ENCODE measurements around the gene SOX13. TPM values are rescaled to one million over a fixed set of nuclear protein-coding genes. Genes with fewer than 3 reads are reported as not detected.

Gene SOX13
- total and polyA plus RNA-seq, 9 of the 15 experiments (the other 6 are each of a cell fraction or from before 2014, with no cell fraction given): 0.03 to 0.35 (median 0.06) TPM; not detected in 5

GRCh38 chr1:204139088-204139487, 66.2 kb downstream of the SOX13 start:
- POLR2A ChIA-PET: interaction anchor here (0.5 to 2.7 kb wide), 2 partner anchors 10 to 231 kb away, joined by 3 to 9 read pairs; no protein-coding TSS in a partner anchor
- no peaks in the 10 kb centered on the region for H3K9me3 ChIP-seq (replicated peaks; ENCODE audit: control insufficient read depth, insufficient read depth, low read depth, low read length)
- no peaks in the 10 kb centered on the region for H3K9me1 ChIP-seq (ENCODE audit: control insufficient read depth, insufficient read depth, low read length)
- H3K27me3 ChIP-seq (ENCODE audit: control insufficient read depth in 2 of 2, insufficient read depth in 2 of 2, low read length in 2 of 2): peaks cover 31 to 57% of the 10 kb centered on the region in 2 experiments; a peak in 4 of 5 replicates
- H3K9ac ChIP-seq (ENCODE audit: insufficient read depth in 1 of 2, low read depth in 2 of 2, low read length in 2 of 2): no peak overlapping the region
- no peaks in the 10 kb centered on the region for H3K4me1 ChIP-seq (replicated peaks in 1 of 2; ENCODE audit: control insufficient read depth in 2 of 2, insufficient read depth in 2 of 2, low read length in 2 of 2)
- no peaks in the 10 kb centered on the region for H3K36me3 ChIP-seq (ENCODE audit: control insufficient read depth, insufficient read depth, low read length)
- no peaks in the 10 kb centered on the region for H3K79me2 ChIP-seq (ENCODE audit: control insufficient read depth, insufficient read depth, low read length)
- no peak overlapping the region for H3K27ac ChIP-seq (ENCODE audit: extremely low read depth, low read depth, low read length)
- 0% methylated on average over 2 of the region's 2 CpGs for WGBS (ENCODE audit: insufficient coverage, low coverage, missing lambda C conversion rate)
- TF ChIP-seq ZFP1 (CRISPR knock-in tag; IDR thresholded peaks at IDR 0.05) (peak; percentile 88), FOXA1 (IDR thresholded peaks at IDR 0.05; ENCODE audit: borderline replicate concordance) (no peak)
- peaks cover 6% of the 10 kb centered on the region; the same call in 1 of the 2 replicates for H4K20me1 ChIP-seq (replicated peaks; ENCODE audit: control insufficient read depth, insufficient read depth, low read length)
- no peak overlapping the region for H3K4me2 ChIP-seq (ENCODE audit: insufficient read depth, low read length)
- no TSS peak for BruUV-seq (replicated peaks)
- no peak for DNase-seq (ENCODE audit: extremely low read depth in 1 of 4, low spot score in 3 of 4)
- FAIRE-seq: no peak
- intact Hi-C loops (cut with micrococcal nuclease): no loop called here
- in situ Hi-C loops (cut with MboI): no loop called here
- CTCF ChIA-PET (ENCODE audit: low intra/inter-chr PET ratio): no interaction called here
- ATAC-seq: no peak
- no peak overlapping the region for H3K4me3 ChIP-seq
- H2AFZ ChIP-seq (ENCODE audit: low read depth, low read length): no peak overlapping the region

DNA sequence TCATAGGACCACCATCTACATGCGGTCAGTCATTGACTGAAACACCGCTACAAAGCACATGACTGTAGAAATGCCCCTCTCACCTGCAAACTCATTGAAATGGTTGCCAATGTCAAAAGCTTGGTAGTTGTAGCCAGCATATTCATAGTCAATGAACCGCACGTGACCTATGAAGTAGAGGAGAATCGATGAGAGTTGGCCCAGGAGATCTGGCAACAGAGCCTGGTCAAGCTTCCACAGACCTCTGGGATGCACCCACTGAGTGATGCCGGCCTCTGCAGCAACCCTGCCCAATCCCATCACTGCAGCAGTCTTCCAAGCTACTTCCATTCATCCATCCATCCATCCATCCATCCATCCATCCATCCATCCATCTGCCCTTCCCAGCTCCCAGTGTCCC, 67.0 kb downstream of the SOX13 start:
- CTCF ChIA-PET (ENCODE audit: low intra/inter-chr PET ratio): no interaction called here
- POLR2A ChIA-PET: interaction anchor here (0.6 kb wide), 2 partner anchors 228 to 572 kb away, joined by 3 read pairs; no protein-coding TSS in a partner anchor

More for the DNA sequence above, 67.0 kb downstream of the SOX13 start:
- 4% methylated on average over 6 of the region's 6 CpGs for WGBS (ENCODE audit: insufficient coverage, low coverage, missing lambda C conversion rate)
- H3K4me1 ChIP-seq (replicated peaks in 1 of 2; ENCODE audit: control insufficient read depth in 2 of 2, insufficient read depth in 2 of 2, low read length in 2 of 2): no peaks in the 10 kb centered on the region
- intact Hi-C loops (cut with micrococcal nuclease) (no loop called here), in situ Hi-C loops (cut with MboI) (no loop called here)
- peaks cover 27 to 55% of the 10 kb centered on the region in 2 experiments; a peak in 4 of 5 replicates for H3K27me3 ChIP-seq (ENCODE audit: control insufficient read depth in 2 of 2, insufficient read depth in 2 of 2, low read length in 2 of 2)
- H2AFZ ChIP-seq (ENCODE audit: low read depth, low read length): no peak overlapping the region
- ATAC-seq: no peak
- H3K9me3 ChIP-seq (replicated peaks; ENCODE audit: control insufficient read depth, insufficient read depth, low read depth, low read length): no peaks in the 10 kb centered on the region
- no TSS peak for BruUV-seq (replicated peaks)
- FAIRE-seq: no peak
- TF ChIP-seq NR1H2 (CRISPR knock-in tag; IDR thresholded peaks at IDR 0.05) (no peak), ZNF408 (CRISPR knock-in tag; IDR thresholded peaks at IDR 0.05; ENCODE audit: low read depth) (no peak), KAT8 (IDR thresholded peaks at IDR 0.05; ENCODE audit: low read depth) (no peak), CAMTA2 (CRISPR knock-in tag; conservative IDR thresholded peaks at IDR 0.05) (no peak), ZNF253 (CRISPR knock-in tag; conservative IDR thresholded peaks at IDR 0.05) (no peak), ZNF197 (CRISPR knock-in tag; IDR thresholded peaks at IDR 0.05; ENCODE audit: low read depth) (no peak), FUS (optimal IDR thresholded peaks at IDR 0.05; ENCODE audit: low read depth, low read length) (no peak), TSC22D4 (tag; IDR thresholded peaks at IDR 0.05) (no peak), IRF9 (tag; IDR thresholded peaks at IDR 0.05) (no peak), GABPB2 (CRISPR knock-in tag; conservative IDR thresholded peaks at IDR 0.05) (no peak), ZNF75A (CRISPR knock-in tag; IDR thresholded peaks at IDR 0.05) (no peak), PTBP1 (IDR thresholded peaks at IDR 0.05; ENCODE audit: low read depth, low read length) (no peak), NFIX (CRISPR knock-in tag; IDR thresholded peaks at IDR 0.05; ENCODE audit: low read depth) (no peak)
- TF ChIP-seq, protein P1, sequence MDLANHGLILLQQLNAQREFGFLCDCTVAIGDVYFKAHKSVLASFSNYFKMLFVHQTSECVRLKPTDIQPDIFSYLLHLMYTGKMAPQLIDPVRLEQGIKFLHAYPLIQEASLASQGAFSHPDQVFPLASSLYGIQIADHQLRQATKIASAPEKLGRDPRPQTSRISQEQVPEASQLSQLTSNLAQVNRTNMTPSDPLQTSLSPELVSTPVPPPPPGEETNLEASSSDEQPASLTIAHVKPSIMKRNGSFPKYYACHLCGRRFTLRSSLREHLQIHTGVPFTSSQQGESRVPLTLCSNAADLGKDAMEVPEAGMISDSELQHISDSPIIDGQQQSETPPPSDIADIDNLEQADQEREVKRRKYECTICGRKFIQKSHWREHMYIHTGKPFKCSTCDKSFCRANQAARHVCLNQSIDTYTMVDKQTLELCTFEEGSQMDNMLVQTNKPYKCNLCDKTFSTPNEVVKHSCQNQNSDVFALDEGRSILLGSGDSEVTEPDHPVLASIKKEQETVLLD (IDR thresholded peaks at IDR 0.05): no peak
- no peak overlapping the region for H3K4me2 ChIP-seq (ENCODE audit: insufficient read depth, low read length)
- no peaks in the 10 kb centered on the region for H3K36me3 ChIP-seq (ENCODE audit: control insufficient read depth, insufficient read depth, low read length)
- H3K27ac ChIP-seq (ENCODE audit: extremely low read depth, low read depth, low read length): no peak overlapping the region
- H3K9ac ChIP-seq (ENCODE audit: insufficient read depth in 1 of 2, low read depth in 2 of 2, low read length in 2 of 2): no peak overlapping the region
- peaks cover 6% of the 10 kb centered on the region; the same call in 1 of the 2 replicates for H4K20me1 ChIP-seq (replicated peaks; ENCODE audit: control insufficient read depth, insufficient read depth, low read length)
- H3K79me2 ChIP-seq (ENCODE audit: control insufficient read depth, insufficient read depth, low read length): no peaks in the 10 kb centered on the region
- DNase-seq (ENCODE audit: extremely low read depth in 1 of 4, low spot score in 3 of 4): no peak
- no peaks in the 10 kb centered on the region for H3K9me1 ChIP-seq (ENCODE audit: control insufficient read depth, insufficient read depth, low read length)
- no peak overlapping the region for H3K4me3 ChIP-seq
